Eye (tissue), 1 donor: ENCODE measurements around the gene CCL4.

Source experiments
- DNase-seq: peaks from one replicate; pipeline ENCODE4 v3.0.0-alpha.2; 2015

The CCL4 gene

GRCh38 chr17:36148559-36149295, 45.1 kb downstream of the CCL4 start:
- DNase-seq: peak; percentile 91

DNA sequence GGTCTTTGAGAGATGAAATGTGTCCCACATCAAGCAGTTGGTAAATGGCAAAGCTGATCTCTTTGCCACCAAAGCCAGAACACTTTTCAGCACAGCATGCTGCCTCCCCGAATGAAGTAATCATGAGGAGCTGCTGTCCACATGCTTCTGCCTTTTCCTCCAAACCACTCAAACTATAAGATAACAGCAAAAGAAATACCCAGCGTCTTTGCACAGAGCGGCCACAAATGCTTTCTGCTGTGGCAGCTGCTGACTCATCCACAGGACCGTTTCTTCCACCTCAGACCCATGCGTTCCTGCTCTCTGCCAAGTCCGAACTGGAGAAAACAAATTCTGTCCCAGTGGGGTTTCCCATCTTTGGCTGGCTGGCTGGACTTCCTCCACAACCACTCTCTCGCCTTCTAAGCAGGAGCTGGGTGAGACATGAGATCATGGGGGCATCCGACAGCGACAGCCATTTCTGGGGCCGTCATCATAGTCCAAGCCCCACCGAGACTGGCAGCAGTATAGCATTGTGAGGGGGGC, 45.7 kb downstream of the CCL4 start:
- no peak for DNase-seq

DNA sequence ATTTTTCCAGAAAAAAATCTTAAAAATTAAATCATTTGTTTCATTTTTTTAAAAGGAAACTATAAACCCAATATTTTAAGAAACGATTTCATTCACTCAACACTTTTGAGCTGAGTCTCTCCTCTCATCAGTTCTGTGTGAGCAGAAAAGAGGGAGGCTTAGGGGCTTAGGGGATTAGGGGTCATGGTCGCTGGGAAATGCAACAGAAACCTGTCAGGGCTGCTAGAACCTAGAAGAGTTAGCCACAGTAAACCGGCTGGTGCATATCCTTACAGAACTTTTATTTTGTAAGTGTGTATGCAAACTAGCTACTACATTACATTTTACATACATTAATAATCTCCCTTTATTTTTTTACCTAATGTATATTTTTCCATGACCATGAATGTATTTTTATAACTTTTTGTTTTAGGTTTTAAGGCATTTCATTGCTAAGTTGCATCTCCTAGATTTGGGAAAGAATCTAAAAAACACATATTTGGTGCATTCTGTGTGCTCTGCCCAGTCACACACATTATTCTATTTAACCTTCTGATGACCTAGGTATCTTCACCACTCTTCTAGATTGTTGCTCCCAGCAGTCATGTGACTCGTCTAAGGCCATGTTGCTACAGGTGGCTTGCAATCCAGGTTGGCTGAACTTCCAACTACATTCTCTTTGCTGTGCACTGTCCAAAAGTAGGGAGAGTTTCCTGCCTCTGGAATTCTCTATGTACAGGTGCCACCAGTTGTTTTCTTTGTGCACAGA, 48.4 kb downstream of the CCL4 start:
- DNase-seq: no peak

- no peak for DNase-seq
Observed at GRCh38 chr17:36152639-36153120, 49.1 kb downstream of the CCL4 start.

DNA sequence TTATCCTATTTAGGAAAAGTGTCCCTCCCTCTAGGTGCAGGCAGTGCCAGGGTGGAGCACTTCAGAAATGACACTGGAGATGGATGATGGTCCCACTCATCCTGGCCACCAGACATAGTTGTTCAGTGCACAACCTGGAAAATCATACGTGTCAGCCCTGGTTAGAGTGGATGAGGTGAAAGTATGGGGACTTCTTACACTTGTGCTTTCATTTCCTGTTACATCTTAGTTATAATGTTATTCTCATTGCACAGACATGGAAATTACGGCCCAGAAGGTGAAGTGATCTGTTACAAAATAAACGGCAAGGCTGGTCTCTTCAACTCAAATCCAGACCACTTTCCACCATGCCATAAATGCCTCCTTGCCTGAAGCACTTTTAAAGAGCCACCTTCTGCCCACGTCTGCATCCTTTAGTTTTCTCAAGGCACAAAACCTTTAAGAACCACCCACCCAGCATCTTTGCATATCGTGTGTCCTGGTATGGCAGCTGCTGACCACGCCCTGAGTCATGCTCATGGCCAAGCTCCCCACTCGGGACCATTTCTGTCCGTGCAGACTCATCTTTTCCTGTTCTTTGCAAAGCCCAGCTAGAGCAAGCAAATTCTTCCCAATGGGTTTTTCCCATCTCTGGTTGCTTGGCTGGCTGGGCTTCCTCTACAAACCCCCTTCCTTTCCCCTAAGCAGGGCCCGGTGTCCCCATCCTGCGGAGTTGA, 50.4 kb downstream of the CCL4 start:
- no peak for DNase-seq
